Measurements from ENCODE around the gene DTX1.

DTX1 gene

DNA sequence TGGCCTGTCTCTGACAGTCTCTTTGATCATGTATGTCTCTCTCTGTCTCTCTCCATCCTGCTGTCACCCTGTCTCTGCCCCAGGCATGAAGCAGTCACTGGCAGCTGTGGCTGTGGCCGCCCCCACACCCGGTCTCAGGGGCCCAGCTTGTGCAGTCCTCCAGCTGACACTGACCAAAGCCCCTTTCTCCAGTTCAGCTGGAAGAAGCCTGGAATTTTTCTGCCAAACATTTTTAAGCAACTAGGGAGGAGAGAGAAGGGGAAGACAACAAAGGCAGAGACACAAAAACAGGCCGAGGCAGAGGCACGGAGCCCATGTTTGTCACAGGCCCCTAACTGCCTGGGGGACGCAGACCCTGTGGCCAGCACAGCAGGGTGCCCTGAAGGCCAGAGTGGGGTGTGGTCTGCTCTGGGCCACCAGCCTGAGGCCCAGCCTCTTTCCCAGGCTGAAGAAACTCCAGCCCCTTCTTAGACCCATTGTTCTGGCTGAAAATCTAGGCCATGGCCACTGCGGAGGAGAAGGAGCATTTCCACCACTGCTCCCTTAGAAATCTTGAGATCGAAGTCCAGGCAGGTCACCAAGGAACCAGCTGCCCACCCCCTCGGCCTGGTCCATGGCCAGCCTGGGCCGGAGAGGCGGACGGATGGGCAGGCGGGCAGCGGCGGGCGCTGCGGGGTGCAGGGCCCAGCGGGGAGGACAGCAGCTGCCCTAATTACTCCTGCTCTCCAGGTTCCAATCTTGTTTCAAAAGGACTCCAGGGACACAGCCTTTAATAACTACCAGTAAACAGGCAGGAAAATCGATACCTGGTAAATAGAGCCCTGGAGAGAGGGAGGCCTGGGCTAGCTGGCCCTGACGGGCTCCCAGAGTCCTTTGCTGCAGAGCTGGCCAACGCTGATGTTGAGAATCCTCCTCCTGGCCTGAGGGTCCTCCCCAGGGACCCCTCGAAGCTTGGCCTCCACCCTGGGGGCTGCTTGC is 14.9 kb downstream of the DTX1 start:
- DNase-seq (ENCODE audit: low read depth) = no peak

DNA sequence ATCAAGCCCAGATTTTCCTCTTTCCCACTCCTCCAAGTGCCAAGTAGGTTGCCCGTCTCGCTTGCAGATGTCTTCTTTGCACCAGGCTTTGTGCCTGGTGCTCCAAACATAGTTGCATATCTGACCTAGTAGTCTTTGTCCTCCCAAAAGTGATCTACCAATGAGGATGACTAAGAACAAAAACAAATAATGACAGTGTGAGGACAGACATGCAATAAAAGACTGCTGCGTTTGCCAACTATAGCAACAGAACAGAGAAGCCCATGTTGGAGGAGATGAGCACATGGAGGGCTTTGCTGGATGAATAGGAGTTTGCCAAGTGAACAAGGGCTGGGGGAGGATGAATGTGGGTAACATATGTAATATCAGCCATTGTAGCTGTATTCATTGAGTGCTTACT is 15.6 kb downstream of the DTX1 start:
- DNase-seq (ENCODE audit: low read depth) = no peak

DNA sequence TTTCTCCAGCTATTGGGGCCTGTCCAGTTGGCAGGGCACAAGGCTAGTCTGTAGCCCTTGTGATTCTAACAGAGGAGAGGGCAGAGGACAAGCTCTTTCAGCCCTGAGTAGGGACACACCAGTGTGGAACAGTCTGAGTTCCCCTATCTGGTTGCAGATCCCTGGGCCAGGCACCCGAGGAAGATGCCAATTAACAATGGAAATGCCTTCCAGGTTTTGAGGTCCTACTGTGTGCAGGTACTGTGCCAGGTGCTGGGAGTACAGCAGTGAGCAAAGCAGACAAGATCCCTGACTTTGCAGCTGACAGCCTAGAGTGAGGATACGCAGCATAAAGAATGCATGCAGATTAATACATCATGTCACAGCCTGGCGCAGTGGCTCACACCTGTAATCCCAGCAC is 17.1 kb downstream of the DTX1 start:
- DNase-seq (ENCODE audit: low read depth) = no peak

DNA sequence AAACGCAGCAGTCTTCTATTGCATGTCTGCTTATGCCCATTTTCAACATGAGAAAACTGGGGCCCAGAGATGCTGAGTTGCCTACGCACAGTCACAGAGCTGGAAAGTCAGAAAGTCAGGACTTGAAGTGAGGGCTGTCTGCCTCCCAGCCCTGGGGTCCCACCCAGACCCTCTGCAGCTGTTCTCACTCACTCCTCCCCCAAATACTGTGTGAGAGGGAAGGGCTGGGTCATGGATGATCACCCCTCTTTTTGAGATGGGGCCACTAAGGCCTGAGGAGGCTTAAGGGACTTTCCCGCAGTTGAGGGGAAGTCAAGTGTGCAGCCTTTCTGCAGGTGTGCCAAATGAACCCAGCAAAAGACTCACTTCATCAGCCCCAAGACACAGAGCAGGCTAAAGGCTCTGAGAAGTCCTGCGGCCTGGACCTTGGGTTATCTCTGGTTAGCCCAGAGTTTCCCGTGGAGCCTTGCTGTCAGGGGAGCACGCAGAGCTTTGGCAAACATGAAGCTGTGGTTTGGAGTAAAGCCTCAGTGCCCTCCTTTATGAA is 18.7 kb downstream of the DTX1 start:
- no peak for DNase-seq (ENCODE audit: low read depth)

DNA sequence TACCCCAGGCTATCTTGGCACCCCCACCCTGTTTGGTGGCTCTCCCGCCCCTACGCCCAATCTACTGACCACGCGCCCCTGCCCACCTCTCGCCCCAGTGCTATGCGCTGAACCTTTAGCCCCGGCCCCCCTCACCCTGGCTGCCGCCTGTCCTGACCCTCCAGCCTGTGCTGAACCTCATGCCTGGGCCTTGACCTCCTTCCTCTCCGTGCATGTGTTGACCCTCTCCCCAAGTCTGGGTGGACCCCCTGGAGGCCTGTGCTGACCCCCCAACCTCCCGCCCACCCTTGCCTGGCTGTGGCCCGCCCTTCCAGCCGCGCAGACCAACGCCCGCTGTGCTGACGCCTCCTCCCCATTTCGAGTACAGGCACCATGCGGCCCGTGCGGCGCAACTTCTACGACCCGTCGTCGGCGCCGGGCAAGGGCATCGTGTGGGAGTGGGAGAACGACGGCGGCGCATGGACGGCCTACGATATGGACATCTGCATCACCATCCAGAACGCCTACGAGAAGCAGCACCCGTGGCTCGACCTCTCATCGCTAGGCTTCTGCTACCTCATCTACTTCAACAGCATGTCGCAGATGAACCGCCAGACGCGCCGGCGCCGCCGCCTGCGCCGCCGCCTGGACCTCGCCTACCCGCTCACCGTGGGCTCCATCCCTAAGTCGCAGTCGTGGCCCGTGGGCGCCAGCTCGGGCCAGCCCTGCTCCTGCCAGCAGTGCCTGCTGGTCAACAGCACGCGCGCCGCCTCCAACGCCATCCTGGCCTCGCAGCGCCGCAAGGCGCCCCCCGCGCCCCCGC is 20.7 kb downstream of the DTX1 start:
- no peak for DNase-seq (ENCODE audit: low read depth)

DNA sequence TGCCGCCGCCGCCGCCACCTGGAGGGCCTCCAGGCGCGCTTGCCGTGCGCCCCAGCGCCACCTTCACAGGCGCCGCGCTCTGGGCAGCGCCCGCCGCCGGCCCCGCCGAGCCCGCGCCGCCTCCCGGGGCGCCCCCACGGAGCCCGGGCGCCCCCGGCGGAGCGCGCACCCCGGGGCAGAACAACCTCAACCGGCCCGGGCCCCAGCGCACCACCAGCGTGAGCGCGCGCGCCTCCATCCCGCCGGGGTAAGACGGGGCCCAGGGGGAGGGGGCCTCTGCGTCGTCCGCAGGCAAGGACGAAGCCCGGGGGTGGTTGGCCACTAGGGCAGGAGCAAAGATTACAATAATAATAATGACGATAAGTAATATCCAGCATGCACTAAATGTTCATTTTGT is 21.3 kb downstream of the DTX1 start:
- DNase-seq (ENCODE audit: low read depth) = no peak

DNA sequence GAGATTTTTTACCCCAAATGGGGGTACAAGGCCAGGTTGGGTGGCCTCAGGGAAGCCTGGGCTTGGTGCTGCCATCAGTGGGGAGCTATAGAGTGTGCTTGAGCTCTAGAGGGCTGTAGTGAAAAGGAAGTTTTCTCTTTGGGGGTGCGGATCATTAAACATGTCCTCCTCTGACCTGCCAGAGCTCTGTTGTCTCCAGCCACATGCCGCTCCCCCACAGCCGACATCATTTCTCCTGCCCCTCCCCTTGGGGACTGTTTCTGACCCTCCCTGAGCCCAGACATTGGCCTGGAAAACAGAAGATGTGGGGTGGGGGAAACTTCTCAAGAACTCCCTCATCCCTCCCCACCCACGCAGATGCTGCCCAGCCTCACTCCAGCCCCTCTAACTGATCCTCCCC is 25.3 kb downstream of the DTX1 start:
- DNase-seq (ENCODE audit: low read depth) = no peak

DNA sequence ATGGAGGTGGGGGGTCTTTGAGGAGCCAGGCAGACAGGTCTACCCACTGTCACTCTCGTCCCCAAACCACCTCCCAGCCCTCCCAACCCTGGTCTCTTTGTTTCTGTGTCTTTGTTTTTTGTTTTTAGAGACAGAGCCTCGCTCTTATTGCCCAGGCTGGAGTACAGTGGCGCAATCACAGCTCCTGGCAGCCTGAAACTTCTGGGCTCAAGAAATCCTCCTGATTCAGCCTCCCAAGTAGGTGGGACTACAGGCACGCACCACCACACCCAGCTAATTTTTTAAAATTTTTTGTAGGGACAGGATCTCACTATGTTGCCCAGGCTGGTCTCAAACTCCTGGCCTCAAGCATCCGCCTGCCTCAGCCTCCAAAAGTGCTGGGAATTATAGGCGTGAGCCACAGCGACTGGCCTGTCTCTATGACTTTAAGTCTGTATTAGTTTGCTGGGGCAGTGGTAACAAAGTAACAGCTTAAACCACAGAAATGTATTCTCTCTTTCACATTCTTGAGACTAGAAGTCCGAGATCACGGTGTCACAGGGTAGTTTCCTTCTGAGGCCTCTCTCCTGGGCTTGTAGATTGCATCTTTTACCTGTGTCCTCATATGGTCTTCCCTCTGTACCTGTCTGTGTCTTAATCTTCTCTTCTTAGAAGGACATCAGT is 26.1 kb downstream of the DTX1 start:
- DNase-seq (ENCODE audit: low read depth) = no peak

DNA sequence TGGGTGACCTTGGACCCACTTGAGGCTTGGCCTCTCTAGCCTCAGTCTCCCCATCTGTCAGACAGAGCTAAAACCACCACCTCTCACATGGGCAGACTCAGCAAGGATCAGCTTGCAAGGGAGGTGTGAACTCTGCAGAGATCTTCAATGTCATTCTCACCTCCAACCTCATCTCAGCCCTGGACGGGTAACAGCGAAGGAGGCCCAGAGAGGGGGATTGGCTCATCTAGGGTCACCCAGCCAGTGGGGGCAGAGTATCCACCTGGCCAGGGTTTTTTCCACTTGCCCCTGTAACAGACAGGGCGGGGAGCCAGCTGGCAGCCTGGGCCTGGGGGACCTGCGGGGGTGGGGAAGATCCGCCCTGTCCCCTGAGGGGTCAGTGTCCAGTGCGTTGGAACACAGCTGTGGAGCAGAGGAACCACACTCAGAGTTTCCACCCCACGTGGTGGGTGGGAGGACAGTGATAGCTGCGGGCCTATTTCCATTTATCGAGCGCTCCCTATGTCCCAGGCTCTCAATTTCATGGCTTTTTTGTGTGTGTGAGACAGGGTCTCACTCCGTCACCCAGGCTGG is 27.4 kb downstream of the DTX1 start:
- DNase-seq (ENCODE audit: low read depth) = no peak

DNA sequence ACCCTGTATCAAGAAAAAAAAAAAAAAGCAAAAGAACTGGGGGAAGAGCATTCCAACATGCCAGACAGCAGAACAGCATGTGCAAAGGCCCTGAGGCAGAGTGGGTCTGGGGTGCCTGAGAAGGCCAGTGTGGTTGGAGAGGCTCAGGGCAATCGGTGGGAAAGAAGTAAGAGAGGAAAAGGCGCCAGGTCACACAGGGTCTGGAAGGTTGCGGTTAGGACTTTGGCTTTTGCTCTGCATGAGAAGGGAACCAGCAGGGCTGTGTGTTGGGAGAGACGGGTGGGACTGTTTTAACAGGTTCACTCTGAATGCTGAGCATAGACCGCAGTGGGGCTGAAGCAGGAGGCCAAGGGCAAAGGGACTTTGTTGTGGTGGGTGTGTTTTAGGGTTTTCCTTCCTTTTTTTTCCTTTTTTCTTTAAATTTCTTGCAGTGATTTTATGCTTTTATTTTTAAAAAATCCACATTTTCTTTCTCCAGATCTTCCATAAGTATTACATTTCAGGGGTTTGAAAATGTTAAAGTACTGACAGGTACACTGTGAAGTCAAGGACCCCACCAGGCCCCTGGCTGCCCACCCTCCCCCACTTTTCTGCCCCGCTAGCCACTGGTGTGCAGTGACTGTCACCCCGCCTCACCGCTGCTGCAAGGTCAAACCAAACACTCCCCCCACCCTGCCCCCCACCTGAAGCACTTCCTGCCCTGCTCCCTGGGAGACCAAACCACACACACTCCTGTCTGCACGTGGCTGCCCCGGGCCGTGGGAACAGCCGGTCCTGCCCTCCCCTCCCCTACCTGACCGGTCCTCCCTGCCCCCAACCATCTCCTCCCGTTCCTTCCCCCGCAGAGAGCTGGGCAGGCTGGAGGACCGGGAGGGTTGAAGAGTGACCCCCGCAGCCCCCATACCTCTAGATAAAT is 30.0 kb downstream of the DTX1 start:
- DNase-seq (ENCODE audit: low read depth) = peak; percentile 10

DNA sequence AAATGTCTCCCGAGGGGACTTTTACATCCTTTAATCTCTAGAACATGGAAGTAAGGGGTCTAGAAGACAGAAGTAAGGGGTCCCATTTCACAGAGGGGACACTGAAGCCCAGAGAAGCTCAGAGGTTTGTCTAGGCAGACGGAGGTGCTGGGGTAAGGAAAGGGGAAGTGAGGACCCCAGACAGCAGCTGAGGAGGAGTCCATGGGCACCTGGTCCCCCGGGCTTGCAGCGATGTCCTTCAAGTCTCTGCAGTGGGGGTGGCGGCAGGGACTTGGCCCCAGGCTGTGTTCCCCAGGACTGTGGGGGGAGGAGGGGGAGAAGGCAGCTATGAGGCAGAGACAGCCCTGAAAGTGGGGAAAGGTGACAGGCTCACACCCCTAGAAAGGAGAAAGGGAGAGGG is 30.7 kb downstream of the DTX1 start:
- DNase-seq (ENCODE audit: low read depth) = no peak

DNA sequence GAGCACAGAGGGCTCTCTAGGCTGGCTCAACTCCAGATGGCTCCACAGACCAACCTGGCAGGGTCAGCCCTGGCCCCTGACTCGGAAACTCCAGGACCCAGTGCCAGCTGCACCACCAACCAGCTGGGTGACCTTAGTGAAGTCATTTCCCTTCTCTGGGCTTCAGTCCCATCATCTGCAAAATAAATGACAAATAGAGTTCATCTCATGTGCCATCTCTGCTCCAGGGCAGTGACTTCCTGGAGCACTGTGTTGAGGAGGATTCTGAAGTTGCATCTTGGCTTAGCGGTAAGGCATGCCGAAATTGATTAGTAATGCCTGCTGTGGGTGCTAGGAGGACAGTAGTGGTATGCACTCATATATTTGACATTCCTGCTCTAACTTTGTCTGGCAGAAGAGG is 31.5 kb downstream of the DTX1 start:
- DNase-seq (ENCODE audit: low read depth) = no peak

DNA sequence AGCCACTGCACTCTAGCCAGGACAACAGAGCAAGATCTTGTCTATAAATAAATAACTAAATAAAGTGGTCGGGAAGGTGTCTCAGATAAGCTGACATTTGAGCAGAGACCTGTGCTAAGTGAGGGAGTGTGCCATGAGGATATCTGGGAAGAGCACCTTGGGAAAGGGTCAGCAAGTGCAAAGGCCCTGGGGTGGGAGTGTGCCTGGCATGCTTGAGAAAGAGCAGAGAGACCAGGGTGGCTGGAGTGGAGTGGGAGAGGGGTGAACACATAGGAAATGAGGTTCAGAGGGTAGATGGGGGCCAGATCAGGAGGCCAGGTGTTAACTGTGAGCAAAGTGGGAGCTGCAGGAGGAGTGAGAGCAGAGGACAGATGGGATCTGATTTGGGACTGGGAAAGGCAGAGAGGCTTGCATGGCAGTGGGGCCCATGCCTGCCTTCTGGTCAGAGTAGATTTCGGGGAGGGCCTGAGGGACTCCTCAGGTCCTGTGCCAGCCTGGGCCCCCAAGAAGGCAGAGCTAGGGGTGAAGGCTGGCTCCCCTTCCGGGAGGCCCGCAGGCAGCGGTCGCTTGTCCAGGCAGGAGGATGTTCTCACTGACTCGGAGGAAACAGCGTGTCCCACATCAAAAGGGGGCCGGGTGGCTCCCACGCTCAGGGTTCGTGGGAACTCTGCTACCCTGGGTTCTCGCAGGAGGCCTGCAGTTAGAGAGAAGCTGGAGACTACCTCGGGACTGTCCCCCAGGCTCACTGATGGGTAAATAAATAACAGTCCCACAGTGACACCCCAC is 32.6 kb downstream of the DTX1 start:
- peak; percentile 44 for DNase-seq (ENCODE audit: low read depth)

DNA sequence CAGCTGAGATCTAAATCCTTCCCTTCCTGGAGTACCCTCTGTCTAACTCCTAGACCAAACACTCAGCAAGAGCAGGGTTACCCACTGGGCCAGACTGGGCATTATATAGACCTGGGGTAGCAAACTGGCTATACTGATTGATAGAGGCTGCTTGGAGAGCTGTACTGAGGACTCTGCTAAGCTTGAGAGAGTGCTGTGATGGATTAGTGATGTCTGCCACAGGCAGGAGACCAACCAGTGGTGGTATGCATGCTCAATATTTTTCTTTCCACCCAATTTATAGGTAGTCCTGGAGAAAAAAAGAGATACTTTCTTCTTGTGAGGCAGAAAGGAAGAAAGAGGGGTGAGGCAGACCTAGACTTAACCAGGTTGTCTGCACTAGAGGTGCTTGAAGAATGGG is 33.3 kb downstream of the DTX1 start:
- DNase-seq (ENCODE audit: low read depth) = no peak

DNA sequence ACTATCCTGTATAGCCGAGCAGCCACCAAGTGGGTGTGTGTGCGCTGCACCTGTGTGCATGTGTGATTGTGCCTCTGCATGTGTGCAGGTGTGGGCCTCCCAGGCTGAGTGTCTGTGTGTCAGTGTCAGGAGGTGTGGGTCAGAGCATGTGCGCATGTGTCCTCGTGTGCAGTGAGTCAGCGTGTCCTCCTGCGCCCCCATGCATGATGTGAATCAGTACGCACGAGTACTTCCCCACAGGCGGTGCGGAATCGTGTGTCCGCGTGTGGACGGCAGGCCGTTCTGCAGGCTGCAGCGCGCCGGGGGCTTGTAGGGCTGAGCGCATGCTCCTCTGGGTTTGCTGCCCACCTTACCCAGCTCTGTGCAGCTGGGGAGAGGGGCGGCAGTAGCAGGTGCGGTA is 34.2 kb downstream of the DTX1 start:
- no peak for DNase-seq (ENCODE audit: low read depth)

DNA sequence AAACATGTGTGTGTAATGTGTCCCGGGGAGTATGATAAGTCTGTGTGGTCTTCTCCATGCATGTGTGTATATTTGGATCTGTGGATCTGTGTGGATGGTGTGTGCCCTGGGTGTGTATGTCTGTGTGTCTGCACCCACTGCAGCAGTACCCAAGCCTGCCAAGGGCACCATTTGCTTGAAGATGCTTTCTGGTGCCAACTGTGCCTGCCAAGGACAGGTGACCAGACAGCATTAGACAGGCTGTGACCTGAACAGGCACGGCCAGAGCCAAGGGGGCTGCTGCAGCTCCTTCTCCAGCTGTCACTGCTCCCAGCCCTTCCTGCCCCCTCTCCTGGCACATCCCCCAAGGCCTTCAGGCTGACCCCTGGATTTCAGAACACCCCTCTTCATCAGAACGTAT is 35.0 kb downstream of the DTX1 start:
- no peak for DNase-seq (ENCODE audit: low read depth)

DNA sequence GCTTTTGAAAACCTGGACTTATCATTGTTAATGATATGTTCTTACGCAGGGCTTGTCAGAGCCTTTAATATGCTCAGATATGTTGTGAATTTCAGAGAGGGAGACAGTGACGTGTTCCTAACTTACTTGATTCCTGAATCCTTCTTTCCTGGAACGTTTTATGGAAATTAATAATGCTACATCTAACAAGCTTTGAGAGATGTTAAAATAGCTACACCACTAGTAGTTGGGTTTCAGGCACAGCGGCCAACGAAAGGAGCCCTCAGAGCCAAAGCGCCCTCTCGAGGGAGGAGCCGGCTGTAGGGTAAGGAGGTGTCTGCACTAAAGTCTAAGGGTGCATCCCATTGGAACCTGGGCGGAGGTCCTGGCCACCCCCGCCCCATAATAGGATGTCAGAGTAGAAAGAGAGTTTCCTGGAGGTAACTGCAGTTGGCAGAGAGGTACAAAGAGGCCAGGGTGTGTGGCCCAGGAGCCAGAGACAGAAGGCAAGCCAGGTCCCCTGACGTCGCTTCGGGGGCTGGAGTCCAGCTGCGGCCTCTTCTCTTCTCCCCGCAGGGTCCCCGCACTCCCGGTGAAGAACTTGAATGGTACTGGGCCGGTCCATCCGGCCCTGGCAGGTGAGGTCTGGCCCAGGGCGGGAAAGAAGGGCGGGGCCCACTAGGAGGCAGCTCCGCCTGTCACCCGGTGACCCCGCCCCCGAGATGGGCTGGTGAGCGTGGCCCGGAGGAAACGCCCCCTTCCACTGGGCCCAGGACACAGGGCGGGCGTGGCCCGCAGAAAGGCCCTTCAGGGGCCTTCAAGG is 36.3 kb downstream of the DTX1 start:
- no peak for DNase-seq (ENCODE audit: low read depth)

DNA sequence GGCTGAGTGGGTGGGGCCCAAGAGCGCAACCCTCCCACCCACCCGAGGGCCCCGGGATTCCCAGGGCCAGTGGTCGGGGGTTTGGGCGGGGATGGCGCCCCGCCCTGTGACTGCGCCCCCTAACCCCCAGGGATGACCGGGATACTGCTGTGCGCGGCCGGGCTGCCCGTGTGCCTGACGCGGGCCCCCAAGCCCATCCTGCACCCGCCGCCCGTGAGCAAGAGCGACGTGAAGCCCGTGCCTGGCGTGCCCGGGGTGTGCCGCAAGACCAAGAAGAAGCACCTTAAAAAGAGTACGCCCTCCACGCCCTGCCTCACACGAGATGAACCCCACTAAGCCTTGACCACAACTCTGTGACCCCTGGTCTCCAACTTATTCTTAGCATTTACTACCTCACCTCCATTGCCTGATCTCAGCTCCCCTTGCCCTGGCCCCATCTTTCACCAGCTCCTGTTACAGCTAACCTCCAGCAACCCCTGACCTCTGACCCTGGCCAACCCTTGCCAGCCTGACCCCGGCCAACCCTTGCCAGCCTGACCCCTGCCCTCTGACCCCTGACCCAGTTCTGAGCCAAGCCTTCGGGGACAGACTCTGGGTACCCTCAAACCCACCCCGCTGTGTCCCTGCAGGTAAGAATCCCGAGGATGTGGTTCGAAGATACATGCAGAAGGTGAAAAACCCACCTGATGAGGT is 37.0 kb downstream of the DTX1 start:
- DNase-seq (ENCODE audit: low read depth) = no peak

DNA sequence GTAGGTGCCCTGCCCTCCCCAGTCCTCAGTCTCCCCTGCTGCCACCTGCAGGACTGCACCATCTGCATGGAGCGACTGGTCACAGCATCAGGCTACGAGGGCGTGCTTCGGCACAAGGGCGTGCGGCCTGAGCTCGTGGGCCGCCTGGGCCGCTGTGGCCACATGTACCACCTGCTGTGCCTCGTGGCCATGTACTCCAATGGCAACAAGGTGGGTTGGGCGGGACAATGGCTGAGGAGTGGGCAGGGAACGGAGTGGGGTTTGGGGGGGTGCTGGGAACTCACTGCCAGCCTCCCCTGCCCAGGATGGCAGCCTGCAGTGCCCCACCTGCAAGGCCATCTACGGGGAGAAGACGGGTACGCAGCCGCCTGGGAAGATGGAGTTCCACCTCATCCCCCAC is 38.2 kb downstream of the DTX1 start:
- no peak for DNase-seq (ENCODE audit: low read depth)

All from activated T-helper 9 cell treated with anti-CD3 and anti-CD28 coated beads, Interleukin-2, amount 50 U/mL, for 16 hours (primary cell).